ENCODE results near the gene MSL1.

MSL1 gene

DNA sequence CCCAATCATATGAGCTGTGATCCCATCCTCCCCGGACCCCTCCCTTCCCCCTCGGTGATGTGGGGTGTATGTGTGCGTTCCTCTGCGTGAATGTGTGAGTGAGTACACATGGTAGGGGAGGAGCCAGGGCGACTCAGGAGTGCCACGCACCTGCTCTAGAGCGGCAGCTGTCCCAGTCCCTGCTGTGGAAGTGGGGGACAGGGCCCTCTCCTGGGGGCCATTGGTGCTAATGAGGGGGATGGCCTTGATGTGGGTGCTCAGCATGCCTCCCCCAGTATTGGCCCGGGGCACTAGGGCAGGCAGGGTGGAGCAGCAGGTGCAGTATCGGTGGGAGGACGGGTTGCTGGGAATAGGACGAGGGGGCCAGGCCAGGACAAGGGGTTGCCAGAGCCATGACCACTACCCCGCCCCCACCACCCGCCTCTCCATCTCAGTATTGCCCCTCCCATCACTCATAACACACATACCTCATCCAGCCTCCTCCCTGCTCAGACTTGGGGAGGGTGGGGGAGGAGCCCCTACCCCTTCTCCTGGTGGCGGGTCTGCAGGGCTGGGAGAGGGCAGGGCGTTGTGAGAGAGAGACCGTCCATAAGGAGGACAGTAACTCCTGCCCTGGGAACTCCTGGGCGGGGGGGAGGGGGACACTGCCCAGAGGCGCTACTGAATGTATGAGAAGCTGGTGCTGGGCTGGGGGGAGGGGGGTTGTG, 29.9 kb upstream of the MSL1 start:
- peak; percentile 39 for DNase-seq

DNA sequence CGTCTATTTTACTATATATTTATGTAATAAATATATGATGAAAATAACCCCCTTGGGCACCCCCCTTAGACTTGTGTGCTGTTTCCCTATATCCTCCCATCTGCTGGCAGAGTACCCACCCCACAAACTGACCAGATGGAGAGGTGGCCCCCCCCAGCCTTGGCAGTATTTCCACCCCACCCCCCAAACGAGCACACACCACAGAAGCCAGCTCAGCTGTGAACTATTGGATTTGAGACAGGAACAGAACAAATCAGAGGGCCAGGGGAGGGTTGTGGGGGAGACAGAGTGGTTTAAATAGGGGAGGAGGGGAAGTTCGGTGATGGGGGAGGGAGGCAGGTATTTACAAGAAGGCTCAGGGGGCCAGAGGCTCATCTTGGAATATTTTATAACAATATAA, 29.2 kb upstream of the MSL1 start:
- peak; percentile 40 for DNase-seq

DNA sequence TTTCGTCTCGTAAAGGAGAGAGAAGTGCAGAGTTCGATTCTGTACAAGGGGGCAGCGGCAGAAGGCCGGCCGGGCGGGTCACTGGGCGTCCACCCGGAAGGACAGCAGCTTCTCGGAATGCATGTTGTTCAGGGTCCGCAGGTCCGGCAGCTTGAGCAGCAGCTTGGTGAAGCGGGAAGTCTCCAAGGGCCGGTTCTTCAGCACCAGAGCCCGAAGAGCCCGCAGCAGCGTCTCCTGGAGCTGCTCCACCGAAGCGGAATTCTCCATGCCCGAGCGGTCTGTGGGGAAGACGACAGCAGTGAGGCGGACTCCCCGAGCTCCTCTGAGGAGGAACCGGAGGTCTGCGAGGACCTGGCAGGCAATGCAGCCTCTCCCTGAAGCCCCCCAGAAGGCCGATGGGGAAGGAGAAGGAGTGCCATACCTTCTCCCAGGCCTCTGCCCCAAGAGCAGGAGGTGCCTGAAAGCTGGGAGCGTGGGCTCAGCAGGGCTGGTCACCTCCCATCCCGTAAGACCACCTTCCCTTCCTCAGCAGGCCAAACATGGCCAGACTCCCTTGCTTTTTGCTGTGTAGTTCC, 28.7 kb upstream of the MSL1 start:
- peak; percentile 47 for DNase-seq

DNA sequence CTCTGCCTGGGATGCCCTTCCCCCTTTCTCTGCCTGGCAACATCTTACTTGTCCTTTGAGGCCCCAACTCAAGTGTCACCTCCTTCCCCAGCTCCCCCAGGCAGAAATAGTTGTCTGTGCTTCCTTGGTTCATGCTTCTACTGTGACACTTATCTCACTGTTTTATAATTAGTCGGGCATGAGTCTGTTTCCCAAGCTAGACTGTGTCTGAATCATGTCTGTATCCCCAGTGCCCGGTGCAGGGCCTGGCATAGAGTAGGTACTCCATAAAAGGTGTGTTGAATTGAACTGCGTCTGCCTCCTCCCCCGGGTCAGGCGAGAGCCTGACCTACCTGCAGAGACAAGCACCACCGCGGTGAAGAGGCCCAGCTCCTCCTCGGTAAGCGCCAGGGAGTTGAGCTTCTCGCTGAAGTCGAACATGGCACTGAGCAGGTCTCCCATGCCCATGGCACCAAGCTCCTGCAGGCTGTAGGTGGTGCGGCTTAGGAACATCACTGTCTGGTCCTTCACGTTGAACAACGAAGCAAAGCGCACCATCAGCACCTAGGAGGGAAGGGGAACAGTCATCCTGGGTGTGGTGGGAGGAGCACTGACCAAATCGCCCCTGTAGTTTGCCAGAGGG, 28.1 kb upstream of the MSL1 start:
- DNase-seq, result no peak

DNA sequence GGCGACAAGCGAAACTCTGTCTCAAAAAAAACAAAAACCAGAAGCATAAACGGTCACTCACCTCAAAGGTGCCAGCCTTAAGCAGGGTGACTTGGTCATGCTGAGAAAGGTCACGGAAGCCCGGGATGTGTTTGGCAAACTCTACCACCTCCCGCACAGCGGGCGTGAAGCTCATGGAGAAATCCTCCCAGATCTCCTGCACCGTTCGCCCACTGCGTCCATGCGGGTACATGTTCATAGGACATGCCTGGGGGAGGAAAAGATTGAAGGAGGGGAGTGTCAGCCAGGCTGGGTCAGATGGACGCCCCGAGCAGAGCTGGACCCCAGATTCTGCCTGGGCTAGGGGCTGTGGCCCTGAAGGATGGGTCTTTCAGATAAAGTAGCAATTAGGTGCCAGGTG, 26.9 kb upstream of the MSL1 start:
- DNase-seq, result no peak

DNA sequence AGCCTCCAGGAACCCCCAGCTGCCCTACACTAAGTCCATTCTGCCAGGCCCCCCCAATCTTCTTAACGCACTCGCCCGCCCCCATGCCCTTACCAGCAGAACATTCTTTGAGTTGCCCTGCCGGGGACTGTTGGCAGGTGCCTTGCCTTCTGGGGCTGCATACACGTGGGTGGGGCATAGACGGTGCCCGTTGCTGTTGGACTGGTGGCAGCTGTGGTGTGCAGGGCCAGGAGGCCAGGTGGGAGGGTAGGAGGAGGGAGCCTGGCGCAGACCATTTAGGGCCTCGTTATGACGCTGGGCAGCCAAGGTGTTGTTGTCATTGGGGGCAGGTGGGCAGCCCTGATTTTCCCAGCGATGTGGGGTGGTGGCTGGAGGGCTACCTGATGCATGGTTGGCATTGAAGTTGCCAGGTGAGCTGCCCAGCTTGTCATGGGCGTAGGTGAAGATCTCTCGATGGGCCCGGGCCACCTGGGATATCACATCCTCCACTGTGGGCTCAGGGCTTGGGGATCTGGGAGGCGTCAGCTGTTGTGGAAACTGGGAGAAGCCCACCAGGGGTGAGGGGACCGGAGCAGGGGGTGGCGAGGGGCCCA, 26.3 kb upstream of the MSL1 start:
- no peak for DNase-seq

DNA sequence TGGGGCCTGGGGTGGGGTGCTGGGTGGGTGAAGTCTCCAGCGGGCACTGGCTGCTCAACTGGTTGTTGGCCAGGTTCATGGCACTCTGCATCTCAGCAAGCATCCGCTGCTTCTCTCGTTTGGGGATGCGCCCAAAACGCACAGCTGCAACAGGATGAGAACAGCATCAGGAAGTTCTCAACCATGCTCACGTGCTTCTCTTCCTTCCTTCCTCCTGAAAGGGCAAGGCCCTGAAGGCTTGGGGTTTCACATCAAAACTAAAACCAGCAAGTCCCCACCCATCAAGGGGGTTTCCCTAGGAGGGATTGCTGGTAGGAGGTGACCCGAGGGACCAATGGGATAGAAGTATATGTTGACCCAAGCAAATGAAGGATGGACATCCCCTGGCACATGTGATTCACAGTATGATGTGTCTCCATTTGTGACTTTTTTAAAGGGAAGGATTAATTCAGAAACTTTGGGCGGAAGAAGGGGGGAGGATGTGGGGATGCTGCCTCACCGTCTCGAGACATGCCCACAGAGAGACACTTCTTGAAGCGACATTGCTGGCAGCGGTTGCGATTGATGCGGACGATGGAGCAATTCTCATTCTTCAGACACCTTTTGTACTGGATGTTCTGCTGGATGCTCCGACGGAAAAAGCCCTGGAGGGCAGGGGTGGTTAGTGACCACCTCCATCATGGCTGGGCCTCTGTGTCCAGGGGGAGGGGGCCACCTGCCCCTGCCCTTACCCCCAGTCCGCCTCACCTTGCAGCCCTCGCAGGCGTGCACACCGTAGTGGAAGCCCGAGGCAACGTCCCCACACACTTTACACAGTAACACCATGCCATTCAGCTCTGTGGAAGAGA, 25.6 kb upstream of the MSL1 start:
- DNase-seq, result no peak

DNA sequence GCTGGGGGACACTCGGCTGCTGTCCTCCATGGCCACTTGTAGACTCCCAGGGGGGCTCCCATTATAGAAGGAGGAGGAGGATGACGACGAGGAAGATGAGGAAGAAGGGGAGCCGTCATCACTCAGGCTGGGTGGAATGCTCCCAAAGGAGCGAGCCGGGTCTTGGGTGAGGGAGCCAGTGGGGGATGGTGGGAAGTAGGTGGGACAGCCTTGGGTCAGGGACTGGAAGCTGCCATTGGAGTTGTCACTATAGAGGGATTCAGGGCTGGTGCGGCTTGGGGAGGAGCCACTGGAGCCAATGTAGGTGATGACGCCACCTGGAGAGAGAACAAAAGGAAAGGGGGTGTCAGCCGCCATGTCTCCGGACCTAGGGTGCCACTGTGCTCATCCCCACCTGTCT, 24.7 kb upstream of the MSL1 start:
- DNase-seq, result no peak

DNA sequence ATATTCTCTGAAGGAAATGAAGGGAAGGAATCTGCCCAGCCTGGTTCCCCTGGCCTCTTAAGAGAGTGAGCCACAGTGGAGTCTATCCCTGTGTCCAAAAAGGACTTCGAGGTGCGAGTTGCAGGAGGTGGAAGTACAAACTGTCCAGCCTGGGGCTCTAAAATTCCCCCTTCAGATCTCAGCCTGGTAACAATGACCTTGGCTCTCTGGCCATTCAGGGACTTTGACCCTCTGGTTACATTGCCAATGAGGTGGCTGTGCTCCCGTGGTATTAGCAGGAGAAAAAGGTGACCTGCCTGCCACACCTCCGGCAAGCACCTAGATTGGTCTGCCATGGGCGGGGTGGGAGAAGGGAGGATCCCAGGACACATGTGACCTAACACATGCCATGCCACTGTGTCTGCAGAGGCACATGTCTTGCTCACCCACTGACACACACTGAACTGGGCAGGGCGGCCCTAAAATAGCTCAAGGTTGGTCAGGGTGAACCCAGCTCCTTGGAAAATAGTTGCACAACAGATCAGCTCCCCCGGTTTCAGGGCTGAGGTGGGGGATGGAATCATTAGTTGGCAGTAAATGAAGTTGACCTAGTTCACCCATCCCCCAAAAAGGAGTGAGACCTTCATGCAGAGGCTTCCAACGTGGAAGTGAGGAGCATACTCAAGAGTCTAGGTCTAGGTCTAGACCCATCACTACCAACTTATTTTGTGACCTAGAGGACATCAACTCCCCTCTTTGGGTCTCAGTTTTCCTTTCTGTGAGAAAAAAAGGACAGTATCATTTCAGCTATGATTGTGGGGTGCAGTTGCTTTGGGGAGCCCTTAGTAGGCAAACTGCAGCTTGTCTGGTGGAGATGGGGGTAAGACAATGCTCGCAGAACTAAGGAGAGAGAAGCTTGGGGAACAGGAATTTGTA, 23.6 kb upstream of the MSL1 start:
- DNase-seq, result no peak

DNA sequence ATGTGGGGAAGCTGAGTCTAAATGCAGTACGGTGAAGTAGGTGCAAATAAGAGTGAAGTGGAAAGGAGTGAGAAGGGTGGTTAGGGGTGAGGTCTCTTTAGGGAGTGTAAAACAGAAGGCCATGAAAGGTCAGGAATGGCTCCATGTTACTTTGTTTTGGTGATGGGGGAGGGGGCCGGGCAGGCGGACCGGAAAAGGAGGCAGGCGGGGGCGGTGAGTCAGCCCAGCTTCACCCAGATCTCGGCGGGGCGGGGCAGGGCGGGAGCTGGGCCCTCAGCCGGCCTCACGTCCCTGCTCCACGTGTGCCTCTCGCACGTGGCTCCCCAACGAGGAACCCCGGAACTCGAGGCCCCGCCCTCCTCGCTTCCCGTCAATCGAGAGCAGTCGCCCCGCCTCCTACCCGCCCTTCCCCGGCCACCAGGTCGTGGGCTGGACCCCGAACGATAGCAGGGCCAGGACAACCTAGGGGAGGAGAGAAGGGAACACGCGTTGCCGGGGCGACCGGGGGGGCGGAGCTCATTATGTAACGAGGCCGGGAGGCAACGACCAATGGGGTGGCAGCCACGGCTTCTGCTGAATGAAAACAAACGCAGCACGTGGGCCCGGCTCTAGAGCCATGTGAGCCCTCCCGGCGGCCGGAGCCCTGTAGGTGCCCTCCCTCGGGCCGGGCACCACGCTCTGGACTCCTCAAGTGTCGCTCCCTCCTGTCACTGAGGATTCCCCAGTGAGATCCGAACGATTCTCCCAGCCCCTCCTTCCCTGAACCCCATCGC, 22.7 kb upstream of the MSL1 start:
- peak; percentile 98 for DNase-seq

DNA sequence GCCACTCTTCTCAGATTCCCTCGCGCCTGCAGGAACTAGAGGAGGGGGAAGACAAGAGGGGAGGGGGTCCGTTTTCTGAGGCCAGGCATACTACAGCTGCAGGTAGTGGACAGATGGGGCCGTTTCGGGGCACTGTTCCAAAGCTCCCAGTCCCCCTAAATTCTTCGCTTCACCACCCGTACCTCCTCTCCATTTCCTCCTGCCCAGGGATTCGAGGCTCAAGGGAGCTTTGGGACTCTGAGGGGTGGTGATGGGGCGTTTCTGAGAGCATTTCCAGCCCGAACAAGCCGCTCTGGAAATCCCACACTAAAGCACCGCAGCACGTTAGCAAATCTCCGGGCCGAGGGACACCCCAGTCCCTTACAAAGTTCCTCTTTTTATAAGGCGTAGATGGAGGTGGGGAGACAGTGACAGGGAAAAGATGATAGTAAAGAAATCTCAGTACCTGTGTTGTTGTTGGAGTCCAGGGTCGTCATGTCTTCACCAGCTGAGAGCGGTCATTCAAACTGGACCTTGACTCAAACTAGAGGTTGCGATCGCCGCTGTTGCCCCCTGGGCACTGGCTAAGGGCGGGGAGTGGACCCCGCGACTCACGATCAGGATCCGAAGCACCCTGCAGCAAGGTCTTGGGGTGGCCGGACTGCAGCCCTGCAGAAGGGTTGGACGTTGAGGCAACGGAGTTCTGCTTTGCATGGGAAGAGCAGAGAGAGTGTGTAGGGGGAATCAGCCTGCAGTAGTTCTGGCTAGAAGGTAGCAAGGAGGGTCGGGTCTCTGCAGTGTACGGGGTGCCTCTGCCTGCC, 22.0 kb upstream of the MSL1 start:
- no peak for DNase-seq

DNA sequence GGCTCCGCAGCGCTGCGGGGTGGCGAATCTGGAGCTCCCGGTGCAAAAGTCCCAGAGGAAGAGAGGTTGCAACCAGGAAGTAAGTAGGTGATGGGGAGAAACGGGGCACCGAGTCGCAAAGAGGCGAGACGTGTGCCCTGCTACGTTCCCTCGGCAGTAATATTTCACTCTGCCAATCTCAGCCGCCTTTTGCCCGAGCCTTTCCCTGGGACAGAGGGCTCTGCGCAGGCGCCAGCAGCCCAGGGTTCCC, 21.4 kb upstream of the MSL1 start, which contains the start of gene NR1D1:
Gene NR1D1, minus strand, starts transcription at position 171 of the 250 bp plus-strand sequence. CDS start 495 bp downstream, outside the sequence.
- no peak for DNase-seq

DNA sequence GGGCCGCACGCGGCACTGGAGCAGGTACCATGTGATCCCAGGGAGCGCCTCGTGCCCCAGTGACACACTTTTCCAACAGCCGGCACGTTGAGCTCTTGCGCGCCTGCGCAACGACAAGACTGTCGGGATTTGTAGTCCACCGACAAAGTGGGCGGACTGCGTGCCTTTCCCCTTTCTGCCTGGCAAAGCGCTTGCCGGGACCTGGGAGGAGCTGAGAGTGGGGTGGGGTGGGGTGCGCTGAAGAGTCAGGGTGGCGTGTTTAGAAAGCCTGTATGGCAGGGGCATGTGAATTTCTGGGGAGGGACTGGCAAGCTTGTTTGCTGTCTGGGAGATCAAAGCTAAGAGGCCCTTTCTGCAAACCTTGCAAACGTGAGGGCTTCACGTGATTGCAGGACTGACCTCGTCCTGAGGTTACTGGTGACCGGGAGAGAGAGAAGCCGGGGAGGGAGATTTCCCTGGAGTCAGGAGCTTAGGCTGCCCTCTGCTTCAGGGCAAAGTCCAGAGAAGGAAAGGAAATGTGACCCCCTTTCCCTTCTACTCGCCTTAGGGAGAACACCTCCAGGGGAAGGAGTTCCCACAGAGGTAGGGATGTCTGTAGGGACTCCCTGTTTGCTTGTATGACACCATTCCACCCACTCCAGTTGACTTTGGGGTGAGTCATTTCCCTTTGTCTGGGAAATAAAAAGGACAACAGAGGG, 21.0 kb upstream of the MSL1 start:
- peak; percentile 98 for DNase-seq

DNA sequence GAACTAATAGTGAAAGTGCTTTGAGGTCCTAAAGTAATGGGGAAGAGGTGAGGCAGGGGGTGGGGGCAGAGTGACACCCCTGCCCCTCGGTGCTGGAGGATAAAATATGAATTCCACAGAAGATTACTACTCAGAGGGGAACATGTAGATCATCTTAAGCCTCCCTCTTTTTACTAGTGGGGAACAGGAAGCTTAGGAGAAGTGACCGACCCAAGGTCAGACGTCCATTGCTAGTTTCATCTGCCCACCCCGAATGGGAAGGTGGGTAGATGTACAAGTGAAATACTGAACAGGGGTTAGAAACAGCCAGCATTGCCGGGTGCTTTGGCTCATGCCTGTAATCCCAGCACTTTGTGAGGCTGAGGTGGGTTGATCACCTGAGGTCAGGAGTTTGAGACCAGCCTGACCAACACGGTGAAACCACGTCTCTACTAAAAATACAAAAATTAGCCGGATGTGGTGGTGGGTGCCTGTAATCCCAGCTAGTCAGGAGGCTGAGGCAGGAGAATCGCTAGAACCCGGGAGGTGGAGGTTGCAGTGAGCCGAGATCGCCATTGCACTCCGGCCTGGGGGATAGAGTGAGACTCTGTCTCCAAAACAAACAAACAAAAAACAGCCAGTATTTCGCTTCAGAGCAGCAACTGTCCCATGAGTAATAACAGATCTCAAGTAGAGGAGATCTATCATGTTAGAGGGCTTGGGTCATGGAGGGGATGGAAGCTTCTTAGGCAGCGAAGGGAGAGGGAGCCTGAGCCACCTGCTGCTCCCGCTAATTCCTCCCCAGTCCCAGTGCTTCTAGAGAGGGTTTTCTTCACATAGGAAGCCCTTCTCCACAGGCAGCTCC, 20.2 kb upstream of the MSL1 start:
- no peak for DNase-seq

DNA sequence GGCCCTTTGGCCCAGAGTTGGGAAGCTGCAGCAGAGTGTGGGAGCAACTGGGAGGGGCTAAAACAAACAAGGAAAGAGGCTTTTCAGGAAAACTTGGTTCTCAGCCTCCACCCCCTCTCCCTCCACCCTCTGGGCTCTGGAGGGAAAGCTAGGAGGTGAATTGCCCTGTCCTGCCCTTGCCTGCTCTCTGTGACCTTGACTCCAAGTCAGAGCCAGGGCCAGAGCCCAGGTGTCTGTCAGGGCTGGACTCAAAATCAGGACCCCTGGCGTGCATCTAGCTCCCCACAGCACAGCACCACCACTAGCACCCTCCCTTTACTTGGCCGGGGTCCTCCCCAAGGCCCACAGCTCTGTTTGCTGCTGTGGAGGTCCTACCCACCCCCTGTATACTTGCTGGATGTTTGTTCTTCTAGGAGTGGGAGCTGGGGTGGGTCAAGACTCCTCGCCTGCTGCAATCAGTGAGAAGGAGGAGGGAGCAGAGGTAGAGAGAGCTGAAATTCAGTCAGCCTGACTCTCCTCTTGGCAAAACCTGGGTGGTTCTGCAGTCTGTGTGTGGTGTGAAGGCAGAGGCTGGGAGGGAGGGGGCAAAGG, 18.6 kb upstream of the MSL1 start:
- DNase-seq, result no peak

DNA sequence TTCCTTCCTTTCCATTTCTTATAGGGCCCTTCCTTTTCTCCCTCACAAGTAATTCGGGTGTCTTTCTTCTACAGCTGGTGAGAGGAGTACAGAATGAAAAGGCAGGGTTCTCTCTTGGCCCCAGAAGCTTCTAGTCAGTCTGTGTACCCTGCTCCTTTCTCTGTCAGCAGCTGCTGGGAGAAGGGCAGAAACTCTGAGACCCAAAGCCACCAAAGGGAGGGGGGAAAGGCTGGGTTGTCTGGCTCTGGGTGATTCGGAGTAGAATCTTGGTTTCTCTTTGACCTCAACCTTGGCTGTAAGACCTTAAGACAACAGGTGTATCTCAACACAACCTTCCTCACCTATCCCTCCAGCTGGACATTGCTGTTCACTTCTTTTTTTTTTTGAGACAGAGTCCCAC, 18.1 kb upstream of the MSL1 start:
- DNase-seq, result no peak

DNA sequence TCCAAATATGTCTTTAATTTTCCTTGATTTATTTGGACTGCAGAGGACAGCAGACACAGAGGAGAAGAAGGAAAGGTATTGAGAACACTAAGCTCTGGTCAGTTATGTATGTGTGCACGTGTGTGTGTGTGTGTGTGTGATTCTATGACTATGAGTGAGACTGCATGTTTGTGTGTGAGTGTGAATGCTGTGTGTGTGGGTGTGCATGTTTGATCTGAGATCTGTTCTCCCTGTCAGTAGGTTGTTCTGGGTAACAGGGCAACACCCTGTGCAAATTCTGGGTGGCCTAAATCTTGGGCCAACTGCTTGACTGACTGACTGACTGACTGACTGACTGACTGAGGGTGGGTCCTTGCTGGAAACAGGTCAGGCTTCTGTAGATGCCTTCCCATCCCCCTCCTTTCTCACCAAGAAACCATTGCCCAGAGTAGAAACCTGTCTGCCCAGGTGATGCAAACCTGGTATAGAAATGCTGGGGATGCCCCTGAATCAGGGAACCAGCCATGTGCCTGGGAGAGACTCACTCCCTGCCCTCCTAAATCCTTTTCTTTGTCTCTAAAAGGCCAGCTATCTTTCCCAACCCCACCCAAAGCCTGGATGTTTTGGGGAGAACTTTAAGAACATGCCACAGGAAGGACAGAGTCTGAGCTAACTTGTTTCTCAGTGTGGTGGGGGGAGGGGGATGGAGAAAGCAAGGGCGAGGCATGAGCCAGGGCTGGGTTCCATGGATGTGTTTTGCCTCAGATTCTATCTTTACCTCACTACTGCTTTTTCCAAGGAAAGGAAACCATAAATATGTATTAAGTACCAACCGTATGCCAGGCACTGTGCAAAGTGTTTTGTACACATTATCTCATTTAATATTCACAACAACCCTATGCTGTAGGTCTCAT, 16.9 kb upstream of the MSL1 start:
- DNase-seq, result no peak
